Endothelial cell of umbilical vein (primary cell): ENCODE results near the gene HSPB1.

Source experiments
- EZH2 ChIP-seq: IDR thresholded peaks from 2 replicates; pipeline ENCODE4 v1.6.1; 2012; ENCODE audit warnings: borderline replicate concordance, low read depth, mild to moderate bottlenecking, moderate library complexity, low read length, inconsistent platforms; ENCODE audit not compliant: severe bottlenecking
- FOS ChIP-seq: IDR thresholded peaks from 2 replicates; pipeline ENCODE4 v1.6.1; 2011; ENCODE audit warnings: mild to moderate bottlenecking, low read length, moderate library complexity, borderline replicate concordance; ENCODE audit not compliant: insufficient read depth
- GATA2 ChIP-seq: IDR thresholded peaks from 2 replicates; pipeline ENCODE4 v1.7.0; 2011; ENCODE audit warnings: low read depth, mild to moderate bottlenecking, moderate library complexity, mixed read lengths, low read length; ENCODE audit not compliant: insufficient read length, insufficient read depth
- JUN ChIP-seq: IDR thresholded peaks from 2 replicates; pipeline ENCODE4 v1.6.1; 2011; ENCODE audit warnings: borderline replicate concordance, low read depth; ENCODE audit not compliant: insufficient read length, insufficient read depth
- POLR2A ChIP-seq: IDR thresholded peaks from 2 replicates; pipeline ENCODE4 v1.6.1; 2012; ENCODE audit warnings: low read depth, mild to moderate bottlenecking, control low read depth, low read length
- POLR2AphosphoS5 ChIP-seq: IDR thresholded peaks from 2 replicates; pipeline ENCODE4 v1.6.1; 2012; ENCODE audit warnings: low read depth, mild to moderate bottlenecking, control low read depth, low read length, moderate library complexity; ENCODE audit not compliant: insufficient read depth
- TF ChIP-seq, protein P1 (sequence below), 2 donors: IDR thresholded peaks; 1 replicate in 1 of 2; 2 replicates in 1 of 2; pipeline ENCODE4 v1.5.1; 2011; ENCODE audit warnings: low read length in 2 of 2, mild to moderate bottlenecking in 2 of 2, moderate library complexity in 2 of 2, control low read depth in 1 of 2, inconsistent platforms in 1 of 2, low read depth in 1 of 2; ENCODE audit not compliant: insufficient read depth in 1 of 2; ENCODE audit errors: extremely low read depth in 1 of 2
- TF ChIP-seq, protein P2 (sequence below): IDR thresholded peaks from 2 replicates; pipeline ENCODE4 v1.6.1; 2011; ENCODE audit not compliant: insufficient read depth, insufficient read length

DNA sequence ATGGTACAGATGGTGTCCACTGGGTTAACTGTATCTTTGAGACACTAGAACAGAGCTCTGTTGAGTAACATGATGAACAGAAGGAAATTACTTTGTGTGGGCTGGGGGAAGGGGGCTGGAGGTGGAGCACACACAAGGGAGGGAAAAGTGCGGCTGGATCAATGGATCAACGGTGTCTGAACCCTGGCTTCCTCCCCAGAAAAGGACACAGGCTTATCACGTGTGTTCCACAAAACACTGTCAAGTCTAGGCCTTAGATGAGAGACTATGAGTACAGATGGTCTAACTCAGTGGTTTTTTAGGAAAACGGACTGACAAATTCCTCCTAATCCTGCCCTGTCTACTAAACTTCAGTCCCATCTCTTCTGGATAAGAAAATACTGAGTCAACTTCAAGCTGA, 27.8 kb downstream of the HSPB1 start:
- no peak for TF ChIP-seq EZH2
- TF ChIP-seq, protein P1, sequence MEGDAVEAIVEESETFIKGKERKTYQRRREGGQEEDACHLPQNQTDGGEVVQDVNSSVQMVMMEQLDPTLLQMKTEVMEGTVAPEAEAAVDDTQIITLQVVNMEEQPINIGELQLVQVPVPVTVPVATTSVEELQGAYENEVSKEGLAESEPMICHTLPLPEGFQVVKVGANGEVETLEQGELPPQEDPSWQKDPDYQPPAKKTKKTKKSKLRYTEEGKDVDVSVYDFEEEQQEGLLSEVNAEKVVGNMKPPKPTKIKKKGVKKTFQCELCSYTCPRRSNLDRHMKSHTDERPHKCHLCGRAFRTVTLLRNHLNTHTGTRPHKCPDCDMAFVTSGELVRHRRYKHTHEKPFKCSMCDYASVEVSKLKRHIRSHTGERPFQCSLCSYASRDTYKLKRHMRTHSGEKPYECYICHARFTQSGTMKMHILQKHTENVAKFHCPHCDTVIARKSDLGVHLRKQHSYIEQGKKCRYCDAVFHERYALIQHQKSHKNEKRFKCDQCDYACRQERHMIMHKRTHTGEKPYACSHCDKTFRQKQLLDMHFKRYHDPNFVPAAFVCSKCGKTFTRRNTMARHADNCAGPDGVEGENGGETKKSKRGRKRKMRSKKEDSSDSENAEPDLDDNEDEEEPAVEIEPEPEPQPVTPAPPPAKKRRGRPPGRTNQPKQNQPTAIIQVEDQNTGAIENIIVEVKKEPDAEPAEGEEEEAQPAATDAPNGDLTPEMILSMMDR (IDR thresholded peaks at IDR 0.05; ENCODE audit: extremely low read depth in 1 of 2, insufficient read depth in 1 of 2, low read depth in 1 of 2, low read length in 2 of 2), result no peak
- no peak for TF ChIP-seq POLR2AphosphoS5
- TF ChIP-seq POLR2A, result no peak
- no peak for TF ChIP-seq GATA2
- TF ChIP-seq JUN, result no peak
- TF ChIP-seq, protein P2, sequence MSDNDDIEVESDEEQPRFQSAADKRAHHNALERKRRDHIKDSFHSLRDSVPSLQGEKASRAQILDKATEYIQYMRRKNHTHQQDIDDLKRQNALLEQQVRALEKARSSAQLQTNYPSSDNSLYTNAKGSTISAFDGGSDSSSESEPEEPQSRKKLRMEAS, result no peak
- TF ChIP-seq FOS, result no peak
